GM10847 (cell line): ENCODE results near the gene SLC7A9.

Source experiments
- POLR2A ChIP-seq: IDR thresholded peaks from 2 replicates; pipeline ENCODE4 v1.6.1; 2011; ENCODE audit not compliant: insufficient read length; ENCODE audit errors: extremely low read depth

The SLC7A9 gene

DNA sequence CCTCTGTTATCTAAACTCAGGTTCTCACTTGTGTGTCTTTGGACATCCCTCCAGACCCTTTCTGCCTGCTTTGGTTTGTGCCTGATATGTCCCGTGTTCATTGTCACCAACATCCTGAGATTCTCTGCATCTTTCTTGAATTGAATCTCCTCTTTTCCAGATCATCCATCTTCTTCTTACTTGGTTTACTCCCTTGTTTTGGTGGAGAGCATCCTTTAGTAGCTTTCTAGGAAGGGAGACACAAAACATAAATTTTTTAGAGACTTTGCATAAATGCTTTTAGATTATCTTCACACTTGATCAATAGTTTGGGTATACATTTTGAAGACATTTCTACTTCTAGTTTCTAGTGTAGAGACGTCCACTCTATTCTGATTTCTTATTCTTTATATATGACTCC is 88.3 kb downstream of the SLC7A9 start:
- TF ChIP-seq POLR2A, result no peak
